Erythroblast (primary cell): ENCODE measurements around the gene PGBD2.
A peak's percentile ranks its signal among the peaks of the same experiment; 100 is the strongest.

Experiments
- GATA1 ChIP-seq: IDR thresholded peaks from 2 replicates; pipeline ENCODE4 v1.6.1; 2011; ENCODE audit warnings: low read depth, mild to moderate bottlenecking, control low read depth, low read length, moderate library complexity
- POLR2A ChIP-seq: IDR thresholded peaks from 2 replicates; pipeline ENCODE4 v1.6.1; 2011; ENCODE audit warnings: mild to moderate bottlenecking, low read length

DNA sequence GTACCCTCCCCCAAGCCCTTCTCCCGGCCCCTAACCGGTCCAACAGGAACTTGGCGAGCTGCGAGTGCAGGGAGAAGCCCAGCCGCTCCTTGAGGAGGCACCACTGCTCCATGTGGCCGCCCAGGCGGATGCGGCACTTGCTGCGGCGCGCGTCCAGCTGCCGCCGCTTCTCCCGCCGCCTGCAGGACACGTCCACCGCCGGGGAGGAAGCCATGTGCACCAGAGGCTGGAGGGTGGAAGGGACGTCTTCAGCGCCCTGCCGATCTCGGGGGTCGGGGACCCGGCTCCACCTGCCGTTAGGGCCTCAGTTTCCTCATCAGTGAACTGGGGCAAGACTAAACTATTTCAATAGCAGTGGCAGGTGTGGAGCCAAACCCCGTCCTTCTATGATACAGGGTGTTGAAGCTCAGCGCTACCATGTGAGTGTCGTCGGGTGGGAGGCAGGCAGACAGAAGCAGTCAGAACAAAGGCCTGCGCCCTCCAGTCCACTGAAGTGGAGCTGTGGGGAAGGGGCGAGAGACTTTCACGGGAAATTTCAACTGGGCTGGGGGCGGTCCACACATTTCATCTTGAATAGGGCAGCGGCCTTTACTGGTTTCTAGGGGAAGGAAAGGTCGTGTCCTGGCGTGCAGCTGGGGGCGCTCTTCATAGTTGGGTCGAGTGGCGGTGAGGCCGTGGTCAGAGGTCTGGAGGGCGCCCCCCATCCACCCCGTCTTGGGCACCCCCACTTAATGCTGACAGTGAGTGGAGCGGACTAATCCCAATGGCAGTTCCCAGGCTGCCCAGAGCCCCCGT lies 47.7 kb upstream of the PGBD2 start:
- TF ChIP-seq POLR2A (peak; percentile 39), GATA1 (no peak)
